Loucy (cell line): ENCODE results near the gene TUBGCP5.

Experiments used
- H2AFZ ChIP-seq: fragments of 200-600 bp; sonication (generic); 2 replicates; pipeline ENCODE4 v1.6.0; 2016; ENCODE audit warnings: antibody characterized with exemption, mild to moderate bottlenecking, low read length, moderate library complexity
- H3F3A ChIP-seq: fragments of 200-600 bp; 2 replicates; pipeline ENCODE4 v1.6.0; 2016; ENCODE audit warnings: antibody characterized with exemption, low read depth, mild to moderate bottlenecking
- H3K27me3 ChIP-seq: fragments of 200-600 bp; sonication (generic); 2 replicates; pipeline ENCODE4 v1.6.1; 2014; ENCODE audit warnings: low read length, mild to moderate bottlenecking; ENCODE audit not compliant: insufficient read depth, poor library complexity, severe bottlenecking
- H3K36me3 ChIP-seq: fragments of 200-600 bp; sonication (generic); 2 replicates; pipeline ENCODE4 v1.6.1; 2016; ENCODE audit warnings: low read length; ENCODE audit not compliant: insufficient read depth
- H3K4me1 ChIP-seq: fragments of 200-600 bp; sonication (generic); 2 replicates; pipeline ENCODE4 v1.5.1; 2014; ENCODE audit warnings: low read length, mild to moderate bottlenecking; ENCODE audit not compliant: insufficient read depth, poor library complexity, severe bottlenecking
- H3K4me2 ChIP-seq: fragments of 200-600 bp; sonication (generic); 2 replicates; pipeline ENCODE4 v1.6.0; 2014; ENCODE audit warnings: antibody characterized with exemption, low read length, low read depth, mild to moderate bottlenecking; ENCODE audit not compliant: poor library complexity, severe bottlenecking
- H3K4me3 ChIP-seq: fragments of 200-600 bp; sonication (generic); 2 replicates; pipeline ENCODE4 v1.5.1; 2014; ENCODE audit warnings: low read length, mild to moderate bottlenecking, mixed read lengths; ENCODE audit not compliant: poor library complexity, severe bottlenecking
- H3K79me2 ChIP-seq: fragments of 200-600 bp; sonication (generic); 2 replicates; pipeline ENCODE4 v1.6.1; 2014; ENCODE audit warnings: low read length; ENCODE audit not compliant: insufficient read depth
- H3K9ac ChIP-seq: fragments of 200-600 bp; sonication (generic); 2 replicates; pipeline ENCODE4 v1.6.0; 2014; ENCODE audit warnings: mild to moderate bottlenecking, low read depth, low read length, moderate library complexity; ENCODE audit not compliant: poor library complexity, severe bottlenecking
- H3K9me2 ChIP-seq: fragments of 200-600 bp; sonication (generic); replicated peaks from 2 replicates; pipeline ENCODE4 v1.6.1; 2016; ENCODE audit warnings: low read depth, low read length, mixed read lengths
- H3K9me3 ChIP-seq: fragments of 200-600 bp; sonication (generic); 2 replicates; pipeline ENCODE4 v1.6.1; 2014; ENCODE audit warnings: mild to moderate bottlenecking, antibody characterized with exemption, low read length, low read depth; ENCODE audit not compliant: insufficient read depth
- H4K20me1 ChIP-seq: fragments of 200-600 bp; sonication (generic); 2 replicates; pipeline ENCODE4 v1.6.0; 2014; ENCODE audit warnings: antibody characterized with exemption, low read length, mild to moderate bottlenecking; ENCODE audit not compliant: insufficient read depth, poor library complexity, severe bottlenecking
- EZH2phosphoT487 ChIP-seq: fragments of 200-600 bp; IDR thresholded peaks from 2 replicates; pipeline ENCODE4 v1.6.1; 2018; ENCODE audit warnings: antibody characterized with exemption, mild to moderate bottlenecking, moderate library complexity, borderline replicate concordance
- TF ChIP-seq, protein P1 (sequence below): fragments of 200-600 bp; sonication (generic); conservative IDR thresholded peaks from 2 replicates; pipeline ENCODE4 v1.5.1; 2014; ENCODE audit warnings: mild to moderate bottlenecking, antibody characterized with exemption, low read length

Gene TUBGCP5

DNA sequence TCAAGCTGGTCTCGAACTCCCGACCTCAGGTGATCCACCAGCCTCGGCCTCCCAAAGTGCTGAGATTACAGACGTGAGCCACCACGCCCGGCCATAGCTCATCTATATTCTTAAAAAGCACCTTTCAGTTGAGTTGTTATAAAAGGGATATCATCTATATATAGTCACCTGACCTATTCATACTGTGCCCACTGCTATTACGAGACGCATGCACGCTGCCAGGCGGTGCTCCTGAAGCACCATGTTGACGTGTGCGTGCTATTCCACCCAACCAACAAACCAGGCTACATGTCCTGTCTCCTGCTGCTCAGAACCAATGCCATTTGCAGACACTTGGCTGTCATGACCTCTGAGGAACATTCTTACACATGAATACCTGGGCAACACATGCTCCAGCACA lies 76.8 kb downstream of the TUBGCP5 start:
- Histone ChIP-seq H3F3A (no peaks in the 10 kb centered on the region), H3K4me2 (no peak overlapping the region), H3K36me3 (no peaks in the 10 kb centered on the region), H4K20me1 (no peaks in the 10 kb centered on the region), H3K4me1 (peaks cover 6% of the 10 kb centered on the region), H3K9ac (no peak overlapping the region), H3K79me2 (no peaks in the 10 kb centered on the region), H3K9me2 (no peaks in the 10 kb centered on the region), H3K9me3 (no peaks in the 10 kb centered on the region), H2AFZ (no peak overlapping the region), H3K27me3 (no peaks in the 10 kb centered on the region), H3K4me3 (no peak overlapping the region)
- TF ChIP-seq, protein P1, sequence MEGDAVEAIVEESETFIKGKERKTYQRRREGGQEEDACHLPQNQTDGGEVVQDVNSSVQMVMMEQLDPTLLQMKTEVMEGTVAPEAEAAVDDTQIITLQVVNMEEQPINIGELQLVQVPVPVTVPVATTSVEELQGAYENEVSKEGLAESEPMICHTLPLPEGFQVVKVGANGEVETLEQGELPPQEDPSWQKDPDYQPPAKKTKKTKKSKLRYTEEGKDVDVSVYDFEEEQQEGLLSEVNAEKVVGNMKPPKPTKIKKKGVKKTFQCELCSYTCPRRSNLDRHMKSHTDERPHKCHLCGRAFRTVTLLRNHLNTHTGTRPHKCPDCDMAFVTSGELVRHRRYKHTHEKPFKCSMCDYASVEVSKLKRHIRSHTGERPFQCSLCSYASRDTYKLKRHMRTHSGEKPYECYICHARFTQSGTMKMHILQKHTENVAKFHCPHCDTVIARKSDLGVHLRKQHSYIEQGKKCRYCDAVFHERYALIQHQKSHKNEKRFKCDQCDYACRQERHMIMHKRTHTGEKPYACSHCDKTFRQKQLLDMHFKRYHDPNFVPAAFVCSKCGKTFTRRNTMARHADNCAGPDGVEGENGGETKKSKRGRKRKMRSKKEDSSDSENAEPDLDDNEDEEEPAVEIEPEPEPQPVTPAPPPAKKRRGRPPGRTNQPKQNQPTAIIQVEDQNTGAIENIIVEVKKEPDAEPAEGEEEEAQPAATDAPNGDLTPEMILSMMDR, result no peak
- TF ChIP-seq EZH2phosphoT487, result no peak

DNA sequence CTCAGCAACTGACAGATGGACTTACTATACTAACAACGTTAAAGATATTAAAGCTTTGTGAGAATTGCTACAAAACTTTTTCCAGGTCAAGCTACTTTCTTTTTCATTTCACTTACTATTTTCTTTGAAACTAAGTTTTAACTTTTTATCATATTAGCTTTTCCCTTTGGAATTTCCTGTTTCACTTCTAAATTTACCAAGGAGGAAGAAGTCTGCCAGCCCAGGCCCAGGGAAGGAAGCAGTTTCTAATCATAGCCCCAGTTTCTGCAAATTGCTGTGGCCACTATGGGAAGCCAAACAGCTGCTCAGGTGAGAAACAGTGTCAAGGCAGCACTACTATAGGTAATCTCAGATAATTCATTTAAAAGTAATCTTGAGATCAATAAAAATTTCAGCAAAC lies 77.6 kb downstream of the TUBGCP5 start:
- no peaks in the 10 kb centered on the region for H4K20me1 ChIP-seq

DNA sequence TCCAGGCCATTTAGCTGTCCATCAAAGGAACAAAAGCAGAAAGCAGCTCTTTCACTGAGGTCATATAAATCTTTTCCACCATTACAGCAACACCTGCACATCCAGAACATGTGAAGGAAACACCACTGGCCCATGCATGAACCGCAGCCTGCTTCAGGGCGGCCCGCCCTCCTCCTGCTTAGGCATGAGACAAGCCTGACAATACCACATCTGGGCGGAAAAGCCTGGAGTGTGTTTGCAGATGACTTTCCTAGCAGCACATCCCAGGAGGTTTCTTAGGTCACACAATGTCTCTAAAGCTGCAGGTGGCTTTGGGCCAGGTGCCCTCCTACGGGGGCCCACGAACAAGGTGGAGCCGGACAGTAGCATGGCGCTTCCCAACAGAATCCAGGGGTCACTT lies 78.8 kb downstream of the TUBGCP5 start:
- H3K9me3 ChIP-seq, result no peaks in the 10 kb centered on the region
- no peak overlapping the region for H2AFZ ChIP-seq
- no peaks in the 10 kb centered on the region for H3K36me3 ChIP-seq
- H3F3A ChIP-seq, result no peaks in the 10 kb centered on the region
- TF ChIP-seq, protein P1, result no peak
- H3K9me2 ChIP-seq, result no peaks in the 10 kb centered on the region
- no peak overlapping the region for H3K4me2 ChIP-seq
- H4K20me1 ChIP-seq, result no peaks in the 10 kb centered on the region
- no peak overlapping the region for H3K9ac ChIP-seq
- no peak overlapping the region for H3K4me3 ChIP-seq
- H3K27me3 ChIP-seq, result no peaks in the 10 kb centered on the region
- peaks cover 6% of the 10 kb centered on the region for H3K4me1 ChIP-seq
- peaks cover 4% of the 10 kb centered on the region; the same call in 1 of the 2 replicates for H3K79me2 ChIP-seq

More for the DNA sequence above, 77.6 kb downstream of the TUBGCP5 start:
- H3K4me2 ChIP-seq, result no peak overlapping the region
- no peaks in the 10 kb centered on the region for H3F3A ChIP-seq
- no peak overlapping the region for H3K9ac ChIP-seq
- no peak overlapping the region for H3K4me3 ChIP-seq
- H3K4me1 ChIP-seq, result peaks cover 6% of the 10 kb centered on the region
- no peaks in the 10 kb centered on the region for H3K27me3 ChIP-seq
- H2AFZ ChIP-seq, result no peak overlapping the region
- TF ChIP-seq, protein P1, result no peak
- TF ChIP-seq EZH2phosphoT487, result no peak
- H3K9me3 ChIP-seq, result no peaks in the 10 kb centered on the region
- no peaks in the 10 kb centered on the region for H3K36me3 ChIP-seq
- H3K79me2 ChIP-seq, result no peaks in the 10 kb centered on the region; the same call in 1 of the 2 replicates
- H3K9me2 ChIP-seq, result no peaks in the 10 kb centered on the region
